K562 (cell line): ENCODE results near the gene SLC36A1. TPM values are rescaled to one million over a fixed set of nuclear protein-coding genes. Genes with fewer than 3 reads are reported as not detected.

Source experiments
- ATAC-seq: fragments of 200-7000 bp; cut with Tn5 transposase; 3 replicates; pipeline ENCODE4 v1.9.1; 2020; ENCODE audit warnings: moderate library complexity
- BruUV-seq: library from RNA; stranded (reverse); fragments of 400-500 nt; replicated peaks from 2 replicates; lab custom pipeline; 2021; lab: Mats Ljungman, UMichigan
- CTCF ChIA-PET: fragments of 300-600 bp; formaldehyde crosslinking; extraction: SDS; loops from one replicate; lab custom pipeline; 2021; ENCODE audit warnings: low intra/inter-chr PET ratio; lab: Yijun Ruan, JAX
- POLR2A ChIA-PET: fragments of 300-600, 350-650 bp; sonication (Branson Sonifier 250); formaldehyde crosslinking; extraction: SDS; loops from one replicate; lab custom pipeline; 2021; ENCODE audit warnings: antibody characterized with exemption, inconsistent platforms; lab: Yijun Ruan, JAX
- DNase-seq, 4 experiments: peaks; one replicate each; pipeline versions ENCODE4 v3.0.0 to v3.0.0-alpha.2; 2011 to 2018; ENCODE audit warnings: low spot score in 3 of 4, mixed read lengths in 3 of 4; ENCODE audit errors: extremely low read depth in 1 of 4
- FAIRE-seq: peaks from 2 replicates; lab custom pipeline; 2011; peaks lifted over from hg19 to GRCh38; lab: Jason Lieb, UNC
- H2AFZ ChIP-seq: 2 replicates; pipeline ENCODE4 v1.6.0; 2011; ENCODE audit warnings: low read depth, low read length, control low read depth, inconsistent platforms
- H3K27ac ChIP-seq: fragments of 200-600 bp; 3 replicates; pipeline ENCODE4 v1.8.0; 2011; ENCODE audit warnings: low read depth, mild to moderate bottlenecking, control low read depth, inconsistent platforms, low read length, moderate library complexity, mixed read lengths; ENCODE audit errors: extremely low read depth
- H3K27me3 ChIP-seq, 2 experiments: fragments of 300-600 bp in 1 of 2; 2 replicates in 1 of 2; 3 replicates in 1 of 2; pipeline versions ENCODE4 v1.6.0 to v1.8.0; 2011; ENCODE audit warnings: inconsistent platforms in 2 of 2, low read length in 2 of 2, mild to moderate bottlenecking in 1 of 2, mixed read lengths in 1 of 2, moderate library complexity in 1 of 2; ENCODE audit not compliant: control insufficient read depth in 2 of 2, insufficient read depth in 2 of 2
- H3K36me3 ChIP-seq: fragments of 300-600 bp; 3 replicates; pipeline ENCODE4 v1.8.0; 2011; ENCODE audit warnings: mild to moderate bottlenecking, low read length, inconsistent platforms; ENCODE audit not compliant: control insufficient read depth, insufficient read depth
- H3K4me1 ChIP-seq, 2 experiments: fragments of 200-600 bp in 1 of 2; replicated peaks in 1 of 2; 2 replicates in 1 of 2; 3 replicates in 1 of 2; pipeline versions ENCODE4 v1.5.1 to v1.8.0; 2011; ENCODE audit warnings: inconsistent platforms in 2 of 2, low read length in 2 of 2, mild to moderate bottlenecking in 1 of 2, mixed read lengths in 1 of 2, moderate library complexity in 1 of 2; ENCODE audit not compliant: control insufficient read depth in 2 of 2, insufficient read depth in 2 of 2
- H3K4me2 ChIP-seq: 2 replicates; pipeline ENCODE4 v1.6.1; 2011; ENCODE audit warnings: low read length, control low read depth, inconsistent platforms, mixed read lengths; ENCODE audit not compliant: insufficient read depth
- H3K4me3 ChIP-seq: fragments of 200-600 bp; sonication (generic), shearing (Covaris generic); 2 replicates; pipeline ENCODE4 v1.5.1; 2016; ENCODE audit warnings: control low read depth, inconsistent platforms
- H3K79me2 ChIP-seq: fragments of 200-600 bp; 3 replicates; pipeline ENCODE4 v1.8.0; 2011; ENCODE audit warnings: low read length, inconsistent platforms; ENCODE audit not compliant: control insufficient read depth, insufficient read depth
- H3K9ac ChIP-seq, 2 experiments: 2 replicates each; pipeline versions ENCODE4 v1.6.0 to v1.6.1; 2011; ENCODE audit warnings: low read depth in 2 of 2, low read length in 2 of 2, control low read depth in 1 of 2, inconsistent platforms in 1 of 2, mild to moderate bottlenecking in 1 of 2, mixed read lengths in 1 of 2; ENCODE audit not compliant: insufficient read depth in 1 of 2
- H3K9me1 ChIP-seq: one replicate; pipeline ENCODE4 v1.6.0; 2011; ENCODE audit warnings: inconsistent platforms, mild to moderate bottlenecking, low read length, moderate library complexity; ENCODE audit not compliant: control insufficient read depth, insufficient read depth
- H3K9me3 ChIP-seq: replicated peaks from 2 replicates; pipeline ENCODE4 v1.5.1; 2011; ENCODE audit warnings: low read depth, low read length, inconsistent platforms; ENCODE audit not compliant: control insufficient read depth, insufficient read depth
- H4K20me1 ChIP-seq: replicated peaks from 2 replicates; pipeline ENCODE4 v1.6.1; 2011; ENCODE audit warnings: low read length, inconsistent platforms, mixed read lengths; ENCODE audit not compliant: control insufficient read depth, insufficient read depth
- CCAR2 ChIP-seq: fragments of 200-400 bp; formaldehyde crosslinking; IDR thresholded peaks from 2 replicates; pipeline ENCODE4 v1.6.1; 2017; ENCODE audit warnings: mild to moderate bottlenecking, low read depth, low read length
- E2F8 ChIP-seq: fragments of 450-650 bp; IDR thresholded peaks from 2 replicates; pipeline ENCODE4 v1.7.1; 2018; ENCODE audit warnings: mild to moderate bottlenecking, low read depth; ENCODE audit not compliant: partially characterized antibody
- FUS ChIP-seq: fragments of 200-400 bp; formaldehyde crosslinking; optimal IDR thresholded peaks from 2 replicates; pipeline ENCODE3; 2017; ENCODE audit warnings: low read depth, low read length
- NCOA6 ChIP-seq: fragments of 450-650 bp; IDR thresholded peaks from 2 replicates; pipeline ENCODE4 v1.6.1; 2017; ENCODE audit warnings: mild to moderate bottlenecking
- REST ChIP-seq, 2 experiments: fragments of 450-650 bp; formaldehyde crosslinking in 1 of 2; IDR thresholded peaks; 2 replicates each; pipeline versions ENCODE4 v1.4.0 to v1.6.1; 2014 to 2020; ENCODE audit warnings: mild to moderate bottlenecking in 2 of 2, borderline replicate concordance in 1 of 2, low read depth in 1 of 2
- WGBS: fragments of 100-300 bp; shearing (Covaris generic); methylation state at CpG from one replicate; pipeline ENCODE4 v1.1.6; 2016; ENCODE audit warnings: low coverage, mixed read lengths; ENCODE audit not compliant: insufficient coverage; ENCODE audit errors: missing lambda C conversion rate; 5-methylcytosine and 5-hydroxymethylcytosine counted together
- in situ Hi-C: fragments of 300-500 bp; cut with MboI; formaldehyde crosslinking; loops from 4 replicates; pipeline ENCODE4 v1.15.0; 2018; ENCODE audit warnings: inconsistent platforms, mixed read lengths
- intact Hi-C: fragments of 100-400 bp; cut with micrococcal nuclease; formaldehyde crosslinking; loops from 2 replicates; pipeline ENCODE4 v1.14.2; 2022
- polyA plus RNA-seq, 8 experiments: library from polyadenylated mRNA; depleted of rRNA in 4 of 8; stranded (reverse) in 5 of 8; unstranded in 3 of 8; fragments of >200 nt; fragmentation: Nextera tagmentation in 2 of 8; fragmentation: Illumina TruSeq in 1 of 8; extraction: Ambion mirVana in 2 of 8; extraction: Trizol in 1 of 8; gene quantifications; 2 replicates each; pipeline versions ENCODE4 v1.2.1 to v1.2.3, GENCODE V29; 2011 to 2014; ENCODE audit warnings: inconsistent platforms in 1 of 8, missing spikeins in 1 of 8
- total RNA-seq, 7 experiments: library from RNA; depleted of rRNA in 6 of 7; stranded (reverse); fragments of >200 nt in 6 of 7; fragmentation: Illumina TruSeq in 2 of 7; extraction: Trizol in 2 of 7; gene quantifications; 2 replicates each; pipeline versions ENCODE4 v1.2.1 to v1.2.3, GENCODE V29; 2011 to 2021; ENCODE audit warnings: low replicate concordance in 1 of 7

Gene SLC36A1
- total and polyA plus RNA-seq, 9 of the 15 experiments (the other 6 are each of a cell fraction or from before 2014, with no cell fraction given): 1.6 to 8.4 (median 4.6) TPM

- no TSS peak for BruUV-seq
- CTCF ChIA-PET: no interaction called here
- TF ChIP-seq E2F8: no peak
- no peak for TF ChIP-seq CCAR2
- no peak for TF ChIP-seq REST (IDR thresholded peaks at IDR 0.05; ENCODE audit: borderline replicate concordance)
- TF ChIP-seq REST (CRISPR knock-in tag; IDR thresholded peaks at IDR 0.05; ENCODE audit: low read depth): no peak
- no peak for TF ChIP-seq FUS
- no peak for TF ChIP-seq NCOA6
Measured at GRCh38 chr5:151487544-151487943, 40.1 kb downstream of the SLC36A1 start.

More at GRCh38 chr5:151487544-151487943, 40.1 kb downstream of the SLC36A1 start:
- Histone ChIP-seq H3K9me1 (no peaks in the 10 kb centered on the region), H3K4me3 (no peak overlapping the region), H3K4me1 (no peaks in the 10 kb centered on the region), H3K9ac (no peak overlapping the region), H3K9me3 (no peaks in the 10 kb centered on the region), H3K4me2 (no peak overlapping the region), H3K27me3 (no peaks in the 10 kb centered on the region), H3K36me3 (peaks cover 13% of the 10 kb centered on the region; the same call in 2 of the 3 replicates), H3K27ac (no peak overlapping the region), H4K20me1 (no peaks in the 10 kb centered on the region), H3K79me2 (no peaks in the 10 kb centered on the region), H2AFZ (no peak overlapping the region)
- POLR2A ChIA-PET: interaction anchor here (0.6 kb wide), 1 partner anchor 262 kb away, joined by 3 read pairs; no protein-coding TSS in a partner anchor
- intact Hi-C loops (no loop called here), in situ Hi-C loops (no loop called here)
- DNase-seq (no peak), FAIRE-seq (no peak), ATAC-seq (no peak)
- WGBS: 83% methylated on average over 7 of the region's 7 CpGs
